Measurements from ENCODE around the gene RASA3. TPM values are rescaled to one million over a fixed set of nuclear protein-coding genes. Genes with fewer than 3 reads are reported as not detected.

Gene RASA3
- total RNA-seq, 1 experiment from 2014 or later = 10.0 TPM

DNA sequence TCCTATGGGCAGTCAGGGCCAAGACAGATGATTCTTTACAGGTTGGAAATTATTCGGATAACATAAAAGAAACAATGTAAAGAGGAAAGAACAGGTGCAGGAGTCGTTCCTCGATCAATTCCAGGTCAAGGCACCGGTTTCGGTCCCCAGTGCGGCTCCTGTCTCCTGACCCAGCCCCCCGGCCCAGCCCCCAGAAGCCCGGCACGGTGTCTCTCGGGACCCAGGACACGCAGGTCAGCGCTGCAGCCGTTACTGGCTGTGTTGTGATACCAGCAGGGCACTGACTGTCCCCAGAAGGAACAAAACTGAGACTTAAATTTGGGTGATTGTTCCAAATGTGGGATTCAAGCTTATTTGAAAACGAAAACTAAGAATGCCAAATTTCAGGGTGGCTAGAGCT, 8.5 kb downstream of the RASA3 start:
- no peaks in the 10 kb centered on the region for H3K9me3 ChIP-seq (ENCODE audit: insufficient read depth, low read depth)
- no peak overlapping the region for H2AFZ ChIP-seq
- H3K4me1 ChIP-seq (replicated peaks; ENCODE audit: insufficient read depth) = no peaks in the 10 kb centered on the region
- no peak overlapping the region for H3K4me2 ChIP-seq
- no peaks in the 10 kb centered on the region for H4K20me1 ChIP-seq (ENCODE audit: insufficient read depth)
- H3F3A ChIP-seq (ENCODE audit: insufficient read depth, low read depth) = peaks cover 5% of the 10 kb centered on the region; the same call in 1 of the 2 replicates
- POLR2A ChIA-PET (ENCODE audit: unreplicated experiment) = no interaction called here
- no peak overlapping the region for H3K4me3 ChIP-seq
- peaks cover 4% of the 10 kb centered on the region; the same call in 1 of the 2 replicates for H3K79me2 ChIP-seq (ENCODE audit: low read depth)
- no peak for DNase-seq
- CTCF ChIA-PET = no interaction called here
- H3K27me3 ChIP-seq (ENCODE audit: insufficient read depth, low read depth) = no peaks in the 10 kb centered on the region
- BruUV-seq (replicated peaks) = no TSS peak
- no peaks in the 10 kb centered on the region for H3K36me3 ChIP-seq (ENCODE audit: low read depth)
- no peak for TF ChIP-seq EZH2 (IDR thresholded peaks at IDR 0.05; ENCODE audit: low read depth)
- TF ChIP-seq, protein P1, sequence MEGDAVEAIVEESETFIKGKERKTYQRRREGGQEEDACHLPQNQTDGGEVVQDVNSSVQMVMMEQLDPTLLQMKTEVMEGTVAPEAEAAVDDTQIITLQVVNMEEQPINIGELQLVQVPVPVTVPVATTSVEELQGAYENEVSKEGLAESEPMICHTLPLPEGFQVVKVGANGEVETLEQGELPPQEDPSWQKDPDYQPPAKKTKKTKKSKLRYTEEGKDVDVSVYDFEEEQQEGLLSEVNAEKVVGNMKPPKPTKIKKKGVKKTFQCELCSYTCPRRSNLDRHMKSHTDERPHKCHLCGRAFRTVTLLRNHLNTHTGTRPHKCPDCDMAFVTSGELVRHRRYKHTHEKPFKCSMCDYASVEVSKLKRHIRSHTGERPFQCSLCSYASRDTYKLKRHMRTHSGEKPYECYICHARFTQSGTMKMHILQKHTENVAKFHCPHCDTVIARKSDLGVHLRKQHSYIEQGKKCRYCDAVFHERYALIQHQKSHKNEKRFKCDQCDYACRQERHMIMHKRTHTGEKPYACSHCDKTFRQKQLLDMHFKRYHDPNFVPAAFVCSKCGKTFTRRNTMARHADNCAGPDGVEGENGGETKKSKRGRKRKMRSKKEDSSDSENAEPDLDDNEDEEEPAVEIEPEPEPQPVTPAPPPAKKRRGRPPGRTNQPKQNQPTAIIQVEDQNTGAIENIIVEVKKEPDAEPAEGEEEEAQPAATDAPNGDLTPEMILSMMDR (conservative IDR thresholded peaks at IDR 0.05) = no peak
- H3K27ac ChIP-seq = no peak overlapping the region
- no peaks in the 10 kb centered on the region for H3K9me2 ChIP-seq (ENCODE audit: insufficient read depth)
- intact Hi-C loops (cut with micrococcal nuclease; ENCODE audit: unreplicated experiment) = no loop called here

DNA sequence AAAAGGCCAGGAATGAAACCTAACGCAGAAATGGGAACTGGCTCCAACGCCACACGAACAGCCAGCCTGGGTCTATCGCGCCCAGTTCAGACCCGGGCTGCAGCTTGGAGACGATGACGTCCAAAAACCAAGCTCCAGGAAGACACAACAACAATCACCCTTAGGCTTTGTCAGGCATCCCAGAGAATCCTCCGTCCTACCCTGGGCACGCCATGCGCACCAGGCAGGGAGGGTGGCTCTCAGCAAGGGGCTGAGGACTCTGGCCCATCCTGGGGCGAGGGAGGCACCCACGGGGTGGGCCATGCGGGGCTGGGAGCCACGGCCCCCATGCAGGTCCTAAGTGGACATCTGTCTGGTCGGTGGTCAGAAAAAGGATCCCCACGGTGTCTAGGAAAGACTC, 9.0 kb downstream of the RASA3 start:
- no peak for DNase-seq
- no peaks in the 10 kb centered on the region for H4K20me1 ChIP-seq (ENCODE audit: insufficient read depth)
- H3K9me3 ChIP-seq (ENCODE audit: insufficient read depth, low read depth) = no peaks in the 10 kb centered on the region
- CTCF ChIA-PET = no interaction called here
- H3K9me2 ChIP-seq (ENCODE audit: insufficient read depth) = no peaks in the 10 kb centered on the region
- H2AFZ ChIP-seq = no peak overlapping the region
- peaks cover 7% of the 10 kb centered on the region; the same call in 1 of the 2 replicates for H3F3A ChIP-seq (ENCODE audit: insufficient read depth, low read depth)
- H3K36me3 ChIP-seq (ENCODE audit: low read depth) = no peaks in the 10 kb centered on the region
- H3K4me1 ChIP-seq (replicated peaks; ENCODE audit: insufficient read depth) = no peaks in the 10 kb centered on the region
- no peaks in the 10 kb centered on the region for H3K27me3 ChIP-seq (ENCODE audit: insufficient read depth, low read depth)
- no peaks in the 10 kb centered on the region for H3K79me2 ChIP-seq (ENCODE audit: low read depth)
- intact Hi-C loops (cut with micrococcal nuclease; ENCODE audit: unreplicated experiment) = no loop called here
- no peak for TF ChIP-seq EZH2 (IDR thresholded peaks at IDR 0.05; ENCODE audit: low read depth)
- TF ChIP-seq, protein P1 (conservative IDR thresholded peaks at IDR 0.05) = no peak
- no peak overlapping the region for H3K4me2 ChIP-seq
- H3K4me3 ChIP-seq = no peak overlapping the region
- BruUV-seq (replicated peaks) = no TSS peak
- POLR2A ChIA-PET (ENCODE audit: unreplicated experiment) = no interaction called here
- H3K27ac ChIP-seq = no peak overlapping the region

DNA sequence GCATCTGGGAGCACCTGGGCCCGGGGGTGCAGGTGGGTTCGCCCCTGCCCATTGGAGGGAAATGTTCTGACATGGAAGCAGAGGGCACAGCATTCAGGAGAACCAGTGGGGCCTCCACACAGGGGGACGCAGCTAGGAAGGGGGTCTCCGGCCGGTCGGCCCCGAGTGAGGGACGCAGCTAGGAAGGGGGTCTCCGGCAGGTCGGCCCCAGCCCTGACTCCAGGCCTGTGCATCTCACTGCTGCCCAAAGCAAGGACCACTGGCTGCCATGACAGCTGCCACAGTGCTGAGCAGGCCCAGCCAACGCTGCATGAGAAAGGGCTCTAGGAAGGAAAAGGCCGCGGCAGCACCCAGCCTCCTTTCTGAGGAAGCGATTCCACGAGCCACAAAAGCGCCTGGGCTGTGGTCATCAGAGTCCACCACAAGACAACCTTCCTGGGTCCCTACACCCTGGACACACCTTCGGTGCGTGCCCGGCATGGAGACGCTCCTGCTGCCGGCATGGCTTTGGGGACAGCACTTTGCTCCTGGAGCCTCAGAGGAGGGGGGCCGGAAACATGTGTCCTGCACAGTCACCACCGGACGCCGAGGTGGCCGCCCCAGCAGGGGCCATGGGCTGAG, 9.7 kb downstream of the RASA3 start:
- H3K27ac ChIP-seq = no peak overlapping the region
- DNase-seq = no peak
- H3K79me2 ChIP-seq (ENCODE audit: low read depth) = no peaks in the 10 kb centered on the region
- BruUV-seq (replicated peaks) = no TSS peak
- H3K9me3 ChIP-seq (ENCODE audit: insufficient read depth, low read depth) = no peaks in the 10 kb centered on the region
- H4K20me1 ChIP-seq (ENCODE audit: insufficient read depth) = no peaks in the 10 kb centered on the region
- peaks cover 14% of the 10 kb centered on the region; the same call in 1 of the 2 replicates for H3F3A ChIP-seq (ENCODE audit: insufficient read depth, low read depth)
- no peak overlapping the region for H3K4me3 ChIP-seq
- H2AFZ ChIP-seq = no peak overlapping the region
- ChIA-PET CTCF (no interaction called here), POLR2A (ENCODE audit: unreplicated experiment) (no interaction called here)
- H3K27me3 ChIP-seq (ENCODE audit: insufficient read depth, low read depth) = no peaks in the 10 kb centered on the region
- H3K9me2 ChIP-seq (ENCODE audit: insufficient read depth) = no peaks in the 10 kb centered on the region
- intact Hi-C loops (cut with micrococcal nuclease; ENCODE audit: unreplicated experiment) = no loop called here
- H3K36me3 ChIP-seq (ENCODE audit: low read depth) = no peaks in the 10 kb centered on the region
- H3K4me2 ChIP-seq = no peak overlapping the region
- no peak for TF ChIP-seq EZH2 (IDR thresholded peaks at IDR 0.05; ENCODE audit: low read depth)
- TF ChIP-seq, protein P1 (conservative IDR thresholded peaks at IDR 0.05) = no peak
- H3K4me1 ChIP-seq (replicated peaks; ENCODE audit: insufficient read depth) = no peaks in the 10 kb centered on the region
